HFFc6 (cell line): ENCODE data around the gene ERP44. TPM values are rescaled to one million over a fixed set of nuclear protein-coding genes. Genes with fewer than 3 reads are reported as not detected.
A peak's percentile ranks its signal among the peaks of the same experiment; 100 is the strongest.

ENCODE experiments used
- DNase-seq: peaks from one replicate; pipeline ENCODE4 v3.0.0-alpha.2; 2018
- H3K27ac Mint-ChIP-seq: 2 replicates; pipeline ENCODE4 v1.8.0; 2020; ENCODE audit warnings: mild to moderate bottlenecking, mixed read lengths
- H3K27me3 Mint-ChIP-seq: 2 replicates; pipeline ENCODE4 v1.8.0; 2021; ENCODE audit warnings: mild to moderate bottlenecking, moderate library complexity, mixed read lengths; ENCODE audit not compliant: insufficient read depth
- H3K36me3 Mint-ChIP-seq: 2 replicates; pipeline ENCODE4 v1.8.0; 2021; ENCODE audit warnings: low read depth, mixed read lengths
- H3K4me1 Mint-ChIP-seq: 2 replicates; pipeline ENCODE4 v1.8.0; 2020; ENCODE audit warnings: low read depth, mixed read lengths
- H3K4me3 Mint-ChIP-seq: 2 replicates; pipeline ENCODE4 v1.8.0; 2020; ENCODE audit warnings: mild to moderate bottlenecking, moderate library complexity, mixed read lengths
- H3K9me3 Mint-ChIP-seq: 2 replicates; pipeline ENCODE4 v1.8.0; 2020; ENCODE audit warnings: mild to moderate bottlenecking, mixed read lengths
- total RNA-seq, 6 experiments: library from RNA; stranded (reverse); fragmentation: NEBNext Ultra II Directional; extraction: Animal tissue kit (Norgen Biotek cat#: 25700); gene quantifications; 2 replicates in 1 of 6; 3 replicates in 5 of 6; pipeline ENCODE4 v1.2.3, GENCODE V29; 2021
- TF ChIP-seq, protein P1 (sequence below): fragments of 200-600 bp; sonication (generic); IDR thresholded peaks from 2 replicates; pipeline ENCODE4 v1.5.0; 2021; ENCODE audit warnings: antibody characterized with exemption, mild to moderate bottlenecking

The ERP44 gene
- total RNA-seq, 6 experiments from 2014 or later = 22.7 to 30.5 (median 27.0) TPM

GRCh38 chr9:100108559-100108958, 9.8 kb upstream of the ERP44 start:
- Mint-ChIP-seq H3K9me3 (no peaks in the 10 kb centered on the region), H3K4me1 (peaks cover 34% of the 10 kb centered on the region), H3K27ac (no peak overlapping the region), H3K36me3 (peaks cover 5% of the 10 kb centered on the region), H3K4me3 (no peak overlapping the region), H3K27me3 (no peaks in the 10 kb centered on the region)
- DNase-seq = no peak
- TF ChIP-seq, protein P1, sequence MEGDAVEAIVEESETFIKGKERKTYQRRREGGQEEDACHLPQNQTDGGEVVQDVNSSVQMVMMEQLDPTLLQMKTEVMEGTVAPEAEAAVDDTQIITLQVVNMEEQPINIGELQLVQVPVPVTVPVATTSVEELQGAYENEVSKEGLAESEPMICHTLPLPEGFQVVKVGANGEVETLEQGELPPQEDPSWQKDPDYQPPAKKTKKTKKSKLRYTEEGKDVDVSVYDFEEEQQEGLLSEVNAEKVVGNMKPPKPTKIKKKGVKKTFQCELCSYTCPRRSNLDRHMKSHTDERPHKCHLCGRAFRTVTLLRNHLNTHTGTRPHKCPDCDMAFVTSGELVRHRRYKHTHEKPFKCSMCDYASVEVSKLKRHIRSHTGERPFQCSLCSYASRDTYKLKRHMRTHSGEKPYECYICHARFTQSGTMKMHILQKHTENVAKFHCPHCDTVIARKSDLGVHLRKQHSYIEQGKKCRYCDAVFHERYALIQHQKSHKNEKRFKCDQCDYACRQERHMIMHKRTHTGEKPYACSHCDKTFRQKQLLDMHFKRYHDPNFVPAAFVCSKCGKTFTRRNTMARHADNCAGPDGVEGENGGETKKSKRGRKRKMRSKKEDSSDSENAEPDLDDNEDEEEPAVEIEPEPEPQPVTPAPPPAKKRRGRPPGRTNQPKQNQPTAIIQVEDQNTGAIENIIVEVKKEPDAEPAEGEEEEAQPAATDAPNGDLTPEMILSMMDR = no peak

- H3K9me3 Mint-ChIP-seq = no peaks in the 10 kb centered on the region
- H3K27ac Mint-ChIP-seq = no peak overlapping the region
- TF ChIP-seq, protein P1 = no peak
- H3K27me3 Mint-ChIP-seq = no peaks in the 10 kb centered on the region
- no peaks in the 10 kb centered on the region for H3K36me3 Mint-ChIP-seq
- DNase-seq = no peak
- no peak overlapping the region for H3K4me3 Mint-ChIP-seq
- peaks cover 31% of the 10 kb centered on the region for H3K4me1 Mint-ChIP-seq
Observed at GRCh38 chr9:100106616-100107015, 7.8 kb upstream of the ERP44 start.

DNA sequence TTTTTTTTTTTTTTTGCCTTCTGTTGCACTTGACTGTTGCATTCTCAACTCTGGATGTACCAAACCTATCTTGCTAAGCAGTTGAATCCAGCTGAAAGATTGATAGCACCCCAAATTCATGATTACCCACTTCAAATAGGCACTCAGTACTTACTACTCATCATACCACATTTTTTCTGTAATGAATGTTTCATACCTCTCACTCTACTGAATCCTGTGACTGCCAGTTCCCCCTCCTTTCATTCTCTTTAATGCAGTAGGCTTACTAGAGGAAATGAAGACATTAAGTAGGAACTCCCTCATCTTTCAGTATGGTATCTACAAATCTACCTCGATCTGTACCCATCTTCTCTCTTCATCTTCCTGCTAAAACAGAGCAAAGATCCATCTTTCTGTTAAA, 7.1 kb upstream of the ERP44 start:
- Mint-ChIP-seq H3K9me3 (no peaks in the 10 kb centered on the region), H3K4me1 (peaks cover 24% of the 10 kb centered on the region), H3K4me3 (no peak overlapping the region), H3K36me3 (no peaks in the 10 kb centered on the region), H3K27me3 (no peaks in the 10 kb centered on the region), H3K27ac (no peak overlapping the region)
- no peak for DNase-seq
- TF ChIP-seq, protein P1 = no peak

DNA sequence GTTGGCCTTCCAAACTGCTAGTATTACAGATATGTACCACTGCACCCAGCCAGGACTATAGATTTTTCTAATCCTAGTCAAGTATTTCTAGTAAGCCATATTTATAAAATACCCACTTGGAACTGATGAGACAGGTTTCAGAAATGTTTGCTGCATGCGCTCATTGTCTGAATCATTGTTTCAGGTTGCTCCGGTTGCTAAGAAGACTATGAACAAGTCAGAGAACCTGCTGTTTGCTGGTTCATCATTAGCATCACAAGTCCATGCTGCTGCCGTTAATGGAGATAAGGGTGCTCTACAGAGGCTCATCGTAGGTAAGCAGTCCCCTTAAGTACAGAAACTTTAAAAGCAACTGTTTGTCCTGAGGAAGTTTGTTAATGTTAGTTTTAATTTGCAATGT, 5.5 kb upstream of the ERP44 start:
- Mint-ChIP-seq H3K9me3 (no peaks in the 10 kb centered on the region), H3K4me3 (no peak overlapping the region), H3K27ac (peak overlapping the region; percentile 82), H3K27me3 (no peaks in the 10 kb centered on the region), H3K4me1 (peaks cover 24% of the 10 kb centered on the region), H3K36me3 (no peaks in the 10 kb centered on the region)
- TF ChIP-seq, protein P1 = no peak
- DNase-seq = peak; percentile 68

DNA sequence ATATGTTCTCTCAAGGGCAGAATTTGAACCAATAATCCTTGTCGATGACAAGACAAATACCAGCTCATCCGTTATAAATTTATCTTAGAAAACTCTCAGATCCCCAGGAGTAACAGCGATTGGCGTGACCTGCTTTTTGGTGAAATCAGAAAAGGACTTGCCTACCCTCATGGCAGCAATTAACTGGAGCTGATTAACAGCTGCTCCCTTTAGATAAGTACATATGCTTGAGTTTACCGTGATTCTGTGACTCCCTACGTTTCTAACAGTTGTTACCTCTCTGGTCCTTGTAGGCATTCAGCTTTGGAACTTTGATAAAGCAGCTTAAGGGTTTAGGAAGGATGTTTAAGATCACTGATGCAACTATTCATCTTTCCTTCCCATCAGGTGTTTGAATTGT, 2.8 kb upstream of the ERP44 start:
- H3K36me3 Mint-ChIP-seq = no peaks in the 10 kb centered on the region
- H3K4me1 Mint-ChIP-seq = peaks cover 40% of the 10 kb centered on the region
- DNase-seq = no peak
- TF ChIP-seq, protein P1 = no peak
- H3K9me3 Mint-ChIP-seq = no peaks in the 10 kb centered on the region
- no peak overlapping the region for H3K4me3 Mint-ChIP-seq
- H3K27me3 Mint-ChIP-seq = peaks cover 6% of the 10 kb centered on the region
- H3K27ac Mint-ChIP-seq = no peak overlapping the region

DNA sequence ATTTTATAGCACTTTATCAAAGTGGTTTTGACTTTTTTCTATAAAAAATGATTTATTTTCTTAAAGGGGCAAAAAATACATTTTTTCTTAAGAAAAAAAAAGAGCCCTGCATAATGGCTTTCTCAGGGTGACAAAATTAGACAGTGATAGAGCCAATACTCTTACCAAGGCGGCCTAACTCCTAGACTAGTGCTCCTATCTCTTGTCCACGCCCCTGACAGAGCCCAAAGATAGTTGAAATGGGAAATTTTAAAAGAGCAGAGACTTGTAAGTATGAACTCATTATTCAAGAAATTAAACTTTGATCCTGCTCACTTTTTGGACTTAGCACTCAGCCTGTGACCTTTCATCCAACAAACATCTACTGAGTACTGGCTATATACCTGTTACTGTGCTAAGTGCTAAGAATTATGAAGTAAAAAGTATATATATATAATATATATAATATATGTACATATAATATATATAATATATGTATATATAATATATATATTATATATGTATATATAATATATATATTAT, 1.4 kb upstream of the ERP44 start:
- peaks cover 6% of the 10 kb centered on the region for H3K27me3 Mint-ChIP-seq
- peak overlapping the region; percentile 97; the same call in 1 of the 2 replicates for H3K27ac Mint-ChIP-seq
- TF ChIP-seq, protein P1 = no peak
- no peaks in the 10 kb centered on the region for H3K36me3 Mint-ChIP-seq
- peaks cover 49% of the 10 kb centered on the region for H3K4me1 Mint-ChIP-seq
- peak overlapping the region; percentile 99 for H3K4me3 Mint-ChIP-seq
- no peaks in the 10 kb centered on the region for H3K9me3 Mint-ChIP-seq
- DNase-seq = no peak
